HG03135 (cell line): ENCODE results near the gene RBM19.

Experiments used
- ATAC-seq: cut with Tn5 transposase; IDR thresholded peaks from one replicate; pipeline ENCODE4 v1.9.1; 2021; ENCODE audit warnings: mild to moderate bottlenecking, moderate library complexity; ENCODE audit not compliant: unreplicated experiment

RBM19 gene

GRCh38 chr12:113887906-113888305, 78.2 kb downstream of the RBM19 start:
- no peak for ATAC-seq

GRCh38 chr12:113886721-113887120, 79.4 kb downstream of the RBM19 start:
- no peak for ATAC-seq

GRCh38 chr12:113884392-113884791, 81.7 kb downstream of the RBM19 start:
- ATAC-seq, result no peak

- ATAC-seq, result no peak
Measured at GRCh38 chr12:113882690-113883089, 83.4 kb downstream of the RBM19 start.

GRCh38 chr12:113880988-113881962, 84.8 kb downstream of the RBM19 start:
- ATAC-seq, result no peak

- ATAC-seq, result no peak
Measured at GRCh38 chr12:113880326-113880725, 85.8 kb downstream of the RBM19 start.

GRCh38 chr12:113879658-113880057, 86.5 kb downstream of the RBM19 start:
- ATAC-seq, result no peak

GRCh38 chr12:113877607-113878006, 88.5 kb downstream of the RBM19 start:
- no peak for ATAC-seq

- no peak for ATAC-seq
Measured at GRCh38 chr12:113876160-113876559, 90.0 kb downstream of the RBM19 start.

GRCh38 chr12:113875691-113876090, 90.4 kb downstream of the RBM19 start:
- ATAC-seq, result no peak

- no peak for ATAC-seq
Measured at GRCh38 chr12:113874999-113875561, 91.0 kb downstream of the RBM19 start.

GRCh38 chr12:113874326-113874725, 91.8 kb downstream of the RBM19 start:
- no peak for ATAC-seq

- no peak for ATAC-seq
Measured at GRCh38 chr12:113873740-113874139, 92.4 kb downstream of the RBM19 start.

- ATAC-seq, result no peak
Measured at GRCh38 chr12:113870890-113871289, 95.2 kb downstream of the RBM19 start.

- no peak for ATAC-seq
Measured at GRCh38 chr12:113870035-113870434, 96.1 kb downstream of the RBM19 start.

- ATAC-seq, result no peak
Measured at GRCh38 chr12:113868365-113868764, 97.8 kb downstream of the RBM19 start.

- ATAC-seq, result no peak
Measured at GRCh38 chr12:113867258-113867657, 98.9 kb downstream of the RBM19 start.

- ATAC-seq, result no peak
Measured at GRCh38 chr12:113866496-113866895, 99.6 kb downstream of the RBM19 start.

GRCh38 chr12:113863455-113863845, 102.7 kb downstream of the RBM19 start:
- ATAC-seq, result no peak

- ATAC-seq, result no peak
Measured at GRCh38 chr12:113862590-113863454, 103.3 kb downstream of the RBM19 start.

- ATAC-seq, result no peak
Measured at GRCh38 chr12:113861708-113862312, 104.3 kb downstream of the RBM19 start.
